ENCODE data around the gene TNKS1BP1.

Gene TNKS1BP1

DNA sequence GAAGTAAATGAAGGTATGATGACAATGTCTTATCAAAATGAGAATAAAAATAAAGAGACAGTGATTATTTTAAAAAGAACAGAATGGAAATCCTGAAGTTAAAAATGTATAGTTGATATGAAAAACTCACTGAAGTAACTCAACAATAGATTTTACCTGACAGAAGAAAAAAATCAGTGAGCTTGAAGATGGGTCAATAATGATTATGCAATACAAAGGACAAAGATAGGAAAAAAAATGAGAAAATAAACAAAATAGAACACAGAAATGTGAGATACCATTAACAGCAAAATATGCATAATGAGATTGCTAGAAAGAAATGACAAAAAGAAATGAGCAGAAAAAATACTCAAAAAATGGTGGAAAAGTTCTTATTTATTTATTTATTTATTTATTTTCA, 68.6 kb downstream of the TNKS1BP1 start:
- Histone ChIP-seq H3K79me2 (ENCODE audit: insufficient read depth, low read length) (no peaks in the 10 kb centered on the region), H3K36me3 (ENCODE audit: insufficient read depth, low read length) (no peaks in the 10 kb centered on the region), H3K27me3 (ENCODE audit: insufficient read depth, low read length) (no peaks in the 10 kb centered on the region), H3K4me2 (ENCODE audit: low read length) (no peak overlapping the region), H3K9me2 (ENCODE audit: low read depth, low read length) (no peaks in the 10 kb centered on the region), H3K4me3 (ENCODE audit: low read depth, low read length, poor library complexity, severe bottlenecking) (no peak overlapping the region), H3K27ac (ENCODE audit: low read depth, low read length, poor library complexity, severe bottlenecking) (no peak overlapping the region), H3F3A (ENCODE audit: insufficient read depth, low read length) (no peaks in the 10 kb centered on the region), H2AFZ (ENCODE audit: low read length) (no peak overlapping the region), H4K20me1 (ENCODE audit: insufficient read depth, low read length) (no peaks in the 10 kb centered on the region), H3K9me3 (ENCODE audit: low read length) (no peaks in the 10 kb centered on the region), H3K9ac (ENCODE audit: low read length) (no peak overlapping the region), H3K4me1 (ENCODE audit: insufficient read depth, low read length, severe bottlenecking) (no peaks in the 10 kb centered on the region)
- TF ChIP-seq EZH2 (IDR thresholded peaks at IDR 0.05; ENCODE audit: borderline replicate concordance, low read length): no peak
- TF ChIP-seq, protein P1, sequence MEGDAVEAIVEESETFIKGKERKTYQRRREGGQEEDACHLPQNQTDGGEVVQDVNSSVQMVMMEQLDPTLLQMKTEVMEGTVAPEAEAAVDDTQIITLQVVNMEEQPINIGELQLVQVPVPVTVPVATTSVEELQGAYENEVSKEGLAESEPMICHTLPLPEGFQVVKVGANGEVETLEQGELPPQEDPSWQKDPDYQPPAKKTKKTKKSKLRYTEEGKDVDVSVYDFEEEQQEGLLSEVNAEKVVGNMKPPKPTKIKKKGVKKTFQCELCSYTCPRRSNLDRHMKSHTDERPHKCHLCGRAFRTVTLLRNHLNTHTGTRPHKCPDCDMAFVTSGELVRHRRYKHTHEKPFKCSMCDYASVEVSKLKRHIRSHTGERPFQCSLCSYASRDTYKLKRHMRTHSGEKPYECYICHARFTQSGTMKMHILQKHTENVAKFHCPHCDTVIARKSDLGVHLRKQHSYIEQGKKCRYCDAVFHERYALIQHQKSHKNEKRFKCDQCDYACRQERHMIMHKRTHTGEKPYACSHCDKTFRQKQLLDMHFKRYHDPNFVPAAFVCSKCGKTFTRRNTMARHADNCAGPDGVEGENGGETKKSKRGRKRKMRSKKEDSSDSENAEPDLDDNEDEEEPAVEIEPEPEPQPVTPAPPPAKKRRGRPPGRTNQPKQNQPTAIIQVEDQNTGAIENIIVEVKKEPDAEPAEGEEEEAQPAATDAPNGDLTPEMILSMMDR (IDR thresholded peaks at IDR 0.05; ENCODE audit: low read length): no peak

DNA sequence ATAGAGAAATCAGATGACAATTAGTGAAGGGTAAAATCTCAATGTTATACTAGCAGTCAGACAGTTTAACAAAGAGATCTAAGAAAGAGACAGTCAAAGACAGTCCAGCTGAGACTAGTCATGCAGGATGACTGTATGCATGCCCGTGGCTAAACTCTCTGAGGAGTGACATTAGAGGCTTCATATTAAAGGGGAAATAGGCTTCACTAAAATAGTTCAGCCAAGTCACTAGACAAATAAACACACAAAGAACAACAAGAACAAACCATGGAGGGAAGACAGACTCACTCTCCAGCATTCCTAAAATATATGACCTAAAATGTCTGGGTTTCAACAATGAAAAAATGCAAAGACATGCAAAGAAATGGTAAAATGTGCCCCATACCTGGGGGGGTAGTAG, 69.1 kb downstream of the TNKS1BP1 start:
- Histone ChIP-seq H3K79me2 (ENCODE audit: insufficient read depth, low read length) (no peaks in the 10 kb centered on the region), H3F3A (ENCODE audit: insufficient read depth, low read length) (no peaks in the 10 kb centered on the region), H3K27me3 (ENCODE audit: insufficient read depth, low read length) (no peaks in the 10 kb centered on the region), H3K4me3 (ENCODE audit: low read depth, low read length, poor library complexity, severe bottlenecking) (no peak overlapping the region), H4K20me1 (ENCODE audit: insufficient read depth, low read length) (no peaks in the 10 kb centered on the region), H3K36me3 (ENCODE audit: insufficient read depth, low read length) (no peaks in the 10 kb centered on the region), H3K9me2 (ENCODE audit: low read depth, low read length) (no peaks in the 10 kb centered on the region), H2AFZ (ENCODE audit: low read length) (no peak overlapping the region), H3K4me2 (ENCODE audit: low read length) (no peak overlapping the region), H3K9me3 (ENCODE audit: low read length) (no peaks in the 10 kb centered on the region), H3K4me1 (ENCODE audit: insufficient read depth, low read length, severe bottlenecking) (no peaks in the 10 kb centered on the region), H3K9ac (ENCODE audit: low read length) (no peak overlapping the region), H3K27ac (ENCODE audit: low read depth, low read length, poor library complexity, severe bottlenecking) (no peak overlapping the region)
- TF ChIP-seq, protein P1 (IDR thresholded peaks at IDR 0.05; ENCODE audit: low read length): no peak
- no peak for TF ChIP-seq EZH2 (IDR thresholded peaks at IDR 0.05; ENCODE audit: borderline replicate concordance, low read length)

- Histone ChIP-seq H4K20me1 (ENCODE audit: insufficient read depth, low read length) (no peaks in the 10 kb centered on the region), H3K4me3 (ENCODE audit: low read depth, low read length, poor library complexity, severe bottlenecking) (no peak overlapping the region), H3K9me2 (ENCODE audit: low read depth, low read length) (no peaks in the 10 kb centered on the region), H3F3A (ENCODE audit: insufficient read depth, low read length) (no peaks in the 10 kb centered on the region), H2AFZ (ENCODE audit: low read length) (no peak overlapping the region), H3K4me2 (ENCODE audit: low read length) (no peak overlapping the region), H3K36me3 (ENCODE audit: insufficient read depth, low read length) (no peaks in the 10 kb centered on the region), H3K4me1 (ENCODE audit: insufficient read depth, low read length, severe bottlenecking) (no peaks in the 10 kb centered on the region), H3K9ac (ENCODE audit: low read length) (no peak overlapping the region), H3K9me3 (ENCODE audit: low read length) (no peaks in the 10 kb centered on the region), H3K27me3 (ENCODE audit: insufficient read depth, low read length) (no peaks in the 10 kb centered on the region), H3K27ac (ENCODE audit: low read depth, low read length, poor library complexity, severe bottlenecking) (no peak overlapping the region), H3K79me2 (ENCODE audit: insufficient read depth, low read length) (no peaks in the 10 kb centered on the region)
- TF ChIP-seq, protein P1 (IDR thresholded peaks at IDR 0.05; ENCODE audit: low read length): no peak
- no peak for TF ChIP-seq EZH2 (IDR thresholded peaks at IDR 0.05; ENCODE audit: borderline replicate concordance, low read length)
Observed at GRCh38 chr11:57254631-57255030, 70.1 kb downstream of the TNKS1BP1 start.

Measured in OCI-LY1 (cell line).